Measurements from ENCODE around the gene MPHOSPH10.
A peak's percentile ranks its signal among the peaks of the same experiment; 100 is the strongest.
"Not testable (repeated sequence)": the region's sequence is repeated elsewhere in the genome, so short reads cannot be mapped to it uniquely, and the experiment has no call there.

The MPHOSPH10 gene

DNA sequence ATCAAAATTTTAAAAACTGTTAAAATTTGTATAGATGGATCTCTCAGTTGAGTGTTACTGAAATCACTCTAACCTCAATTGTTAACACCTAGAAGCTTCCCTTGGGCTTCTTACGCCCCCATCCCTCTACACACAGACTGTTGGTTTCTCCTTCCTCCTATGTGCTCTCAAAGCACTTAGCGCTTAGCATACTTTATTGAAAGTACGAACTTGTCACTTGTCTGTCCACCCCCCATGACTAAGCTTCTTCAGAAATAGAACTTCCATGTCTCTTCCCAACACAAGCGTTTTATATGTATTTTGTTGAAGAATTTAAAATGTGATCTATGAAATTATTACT, 441 bp downstream of the MPHOSPH10 start:
- Histone ChIP-seq H3K27me3 (ENCODE audit: control insufficient read depth in 3 of 3, insufficient read depth in 3 of 3, low read depth in 1 of 3, low read length in 3 of 3) (no peaks in the 10 kb centered on the region), H4K91ac (ENCODE audit: low read depth, low read length, poor library complexity) (no peak overlapping the region), H3K79me1 (ENCODE audit: low read depth, low read length) (peaks cover 4% of the 10 kb centered on the region), H2BK5ac (ENCODE audit: low read length) (no peak overlapping the region), H2AK5ac (ENCODE audit: low read depth, low read length) (no peak overlapping the region), H2BK15ac (ENCODE audit: low read length) (no peak overlapping the region), H3K36me3 (replicated peaks in 1 of 2; ENCODE audit: control insufficient read depth in 2 of 2, insufficient read depth in 2 of 2, low read length in 2 of 2) (peaks cover 7 to 35% of the 10 kb centered on the region in 2 donors), H3K4me3 (ENCODE audit: low read length in 2 of 2) (peak overlapping the region; percentile 81 to 96), H3K18ac (ENCODE audit: low read length) (no peak overlapping the region), H2BK12ac (ENCODE audit: low read length) (no peak overlapping the region), H3K14ac (ENCODE audit: low read length) (no peak overlapping the region), H2AFZ (ENCODE audit: low read length) (peak overlapping the region; percentile 96), H3K4me1 (ENCODE audit: control insufficient read depth in 2 of 2, insufficient read depth in 1 of 2, low read depth in 1 of 2, low read length in 2 of 2) (peaks cover 2 to 11% of the 10 kb centered on the region in 2 donors), H2BK120ac (ENCODE audit: low read depth, low read length) (no peak overlapping the region), H3K4me2 (ENCODE audit: insufficient read depth, low read length, poor library complexity, severe bottlenecking) (peak overlapping the region; percentile 38), H3K4ac (ENCODE audit: low read length) (no peak overlapping the region), H3K27ac (replicated peaks; ENCODE audit: low read length) (no peak overlapping the region), H3K9me3 (replicated peaks in 1 of 2; ENCODE audit: control insufficient read depth in 2 of 2, insufficient read depth in 1 of 2, low read depth in 1 of 2, low read length in 2 of 2) (no peaks in the 10 kb centered on the region), H3K9ac (ENCODE audit: low read depth, low read length, poor library complexity) (no peak overlapping the region), H3K23ac (ENCODE audit: low read depth, low read length, poor library complexity) (no peak overlapping the region), H4K8ac (ENCODE audit: low read depth, low read length) (no peak overlapping the region)
- WGBS, 2 donors (ENCODE audit: extremely low coverage in 2 of 2, insufficient read length in 2 of 2, insufficient replicate concordance in 1 of 2), result no CpG with 5 or more reads among the region's 4 CpGs
- DNase-seq (ENCODE audit: low spot score), result peak; percentile 2

DNA sequence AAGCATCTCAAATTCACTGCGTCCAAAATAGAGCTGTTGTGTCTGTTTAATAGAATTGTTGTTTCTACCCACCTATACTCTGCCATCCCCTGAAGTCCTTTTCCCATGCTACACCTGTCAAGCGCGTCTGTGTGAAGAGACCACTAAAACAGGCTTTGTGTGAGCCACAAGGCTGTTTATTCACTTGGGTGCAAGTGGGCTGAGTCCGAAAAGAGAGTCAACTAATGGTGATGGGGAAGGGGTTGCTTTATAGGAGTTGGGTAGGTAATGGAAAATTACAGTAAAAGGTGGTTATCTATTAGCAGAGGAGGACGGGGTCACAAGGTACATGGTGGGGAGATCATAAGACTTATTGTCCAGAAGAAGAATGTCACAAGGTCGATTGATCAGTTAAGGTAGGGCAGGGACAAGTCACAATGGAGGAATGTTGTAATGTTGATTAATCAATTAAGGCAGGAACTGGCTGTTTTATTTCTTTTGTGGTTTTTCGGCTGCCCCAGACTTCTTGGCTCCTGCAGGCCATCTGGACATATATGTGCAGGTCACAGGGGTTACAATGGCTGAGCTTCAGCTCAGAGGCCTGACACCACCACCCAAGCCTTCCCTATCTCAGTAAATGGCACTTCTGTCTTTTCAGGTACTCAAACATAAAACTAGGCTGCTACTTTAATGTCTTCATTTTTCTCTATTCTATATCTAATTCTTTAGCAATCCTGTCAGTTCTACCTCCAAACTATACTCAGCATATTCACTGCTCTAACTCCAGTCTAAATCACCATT, 1.1 kb downstream of the MPHOSPH10 start:
- H3K79me1 ChIP-seq (ENCODE audit: low read depth, low read length); H3K18ac ChIP-seq (ENCODE audit: low read length); H3K4ac ChIP-seq (ENCODE audit: low read length); H2BK120ac ChIP-seq (ENCODE audit: low read depth, low read length); H2AFZ ChIP-seq (ENCODE audit: low read length); H4K91ac ChIP-seq (ENCODE audit: low read depth, low read length, poor library complexity); DNase-seq (ENCODE audit: low spot score); H2BK15ac ChIP-seq (ENCODE audit: low read length); H3K27ac ChIP-seq (replicated peaks; ENCODE audit: low read length); H2BK5ac ChIP-seq (ENCODE audit: low read length); H3K27me3 ChIP-seq (ENCODE audit: control insufficient read depth in 3 of 3, insufficient read depth in 3 of 3, low read depth in 1 of 3, low read length in 3 of 3); H2AK5ac ChIP-seq (ENCODE audit: low read depth, low read length); H3K9me3 ChIP-seq (replicated peaks in 1 of 2; ENCODE audit: control insufficient read depth in 2 of 2, insufficient read depth in 1 of 2, low read depth in 1 of 2, low read length in 2 of 2); H3K23ac ChIP-seq (ENCODE audit: low read depth, low read length, poor library complexity); H2BK12ac ChIP-seq (ENCODE audit: low read length); H3K14ac ChIP-seq (ENCODE audit: low read length); H4K8ac ChIP-seq (ENCODE audit: low read depth, low read length): not testable (repeated sequence)
- Histone ChIP-seq H3K4me3 (ENCODE audit: low read length in 2 of 2) (peak overlapping the region in 1 of 2 donors; percentile 81), H3K4me2 (ENCODE audit: insufficient read depth, low read length, poor library complexity, severe bottlenecking) (peak overlapping the region; percentile 38), H3K9ac (ENCODE audit: low read depth, low read length, poor library complexity) (peak overlapping the region; percentile 12), H3K36me3 (replicated peaks in 1 of 2; ENCODE audit: control insufficient read depth in 2 of 2, insufficient read depth in 2 of 2, low read length in 2 of 2) (peaks cover 10 to 42% of the 10 kb centered on the region in 2 donors), H3K4me1 (ENCODE audit: control insufficient read depth in 2 of 2, insufficient read depth in 1 of 2, low read depth in 1 of 2, low read length in 2 of 2) (peaks cover 2 to 11% of the 10 kb centered on the region in 2 donors)
- no CpG with 5 or more reads among the region's 7 CpGs for WGBS, 2 donors (ENCODE audit: extremely low coverage in 2 of 2, insufficient read length in 2 of 2, insufficient replicate concordance in 1 of 2)

DNA sequence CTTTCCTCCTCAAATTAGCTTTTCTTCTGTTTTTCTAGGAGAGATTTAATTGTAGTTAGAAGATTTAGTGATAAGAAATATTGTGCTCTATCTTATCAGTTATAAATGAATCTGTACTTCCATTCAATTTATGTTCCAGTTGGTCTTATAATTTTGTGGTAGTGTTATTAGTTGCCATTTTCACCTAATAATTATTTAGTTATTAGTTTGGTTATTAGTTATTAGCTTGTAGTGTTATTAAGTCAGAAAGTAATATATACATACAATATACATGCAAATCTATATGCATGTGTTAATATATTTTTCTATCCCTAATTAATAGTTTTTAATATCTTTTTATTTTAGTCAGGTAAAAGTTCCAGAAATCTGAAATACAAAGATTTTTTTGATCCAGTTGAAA, 3.2 kb downstream of the MPHOSPH10 start:
- peaks cover 2% of the 10 kb centered on the region for H3K79me1 ChIP-seq (ENCODE audit: low read depth, low read length)
- DNase-seq (ENCODE audit: low spot score), result no peak

DNA sequence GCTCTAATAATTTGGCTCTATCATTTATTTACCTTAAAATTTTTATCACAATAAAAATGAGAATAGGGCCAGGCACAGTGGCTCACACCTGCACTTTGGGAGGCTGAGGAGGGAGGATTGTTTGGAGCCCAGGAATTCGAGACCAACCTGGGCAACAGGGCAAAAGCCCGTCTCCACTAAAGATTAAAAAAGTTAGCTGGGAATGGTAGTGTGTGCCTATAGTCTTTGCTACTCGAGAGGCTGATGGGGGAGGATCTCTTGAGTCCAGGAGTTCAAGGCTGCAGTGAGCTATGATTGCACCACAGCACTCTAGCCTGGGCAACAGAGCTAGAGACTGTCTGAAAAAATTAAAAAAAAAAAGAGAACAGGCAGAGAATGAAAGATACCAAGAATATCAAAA, 5.7 kb downstream of the MPHOSPH10 start:
- no peaks in the 10 kb centered on the region for H3K9me3 ChIP-seq (replicated peaks in 1 of 2; ENCODE audit: control insufficient read depth in 2 of 2, insufficient read depth in 1 of 2, low read depth in 1 of 2, low read length in 2 of 2)
- no peak overlapping the region for H3K23ac ChIP-seq (ENCODE audit: low read depth, low read length, poor library complexity)
- H2BK5ac ChIP-seq (ENCODE audit: low read length), result no peak overlapping the region
- H2AFZ ChIP-seq (ENCODE audit: low read length), result no peak overlapping the region
- H3K4me2 ChIP-seq (ENCODE audit: insufficient read depth, low read length, poor library complexity, severe bottlenecking), result no peak overlapping the region
- H2BK15ac ChIP-seq (ENCODE audit: low read length), result no peak overlapping the region
- no peak overlapping the region for H2AK5ac ChIP-seq (ENCODE audit: low read depth, low read length)
- no peak overlapping the region for H4K8ac ChIP-seq (ENCODE audit: low read depth, low read length)
- peaks cover 20 to 88% of the 10 kb centered on the region in 2 donors for H3K36me3 ChIP-seq (replicated peaks in 1 of 2; ENCODE audit: control insufficient read depth in 2 of 2, insufficient read depth in 2 of 2, low read length in 2 of 2)
- no peak overlapping the region for H3K18ac ChIP-seq (ENCODE audit: low read length)
- no peak overlapping the region for H3K14ac ChIP-seq (ENCODE audit: low read length)
- no peak overlapping the region for H3K4me3 ChIP-seq (ENCODE audit: low read length in 2 of 2)
- H4K91ac ChIP-seq (ENCODE audit: low read depth, low read length, poor library complexity), result no peak overlapping the region
- WGBS, 2 donors (ENCODE audit: extremely low coverage in 2 of 2, insufficient read length in 2 of 2, insufficient replicate concordance in 1 of 2), result no CpG with 5 or more reads among the region's 3 CpGs
- no peak overlapping the region for H3K27ac ChIP-seq (replicated peaks; ENCODE audit: low read length)
- H3K9ac ChIP-seq (ENCODE audit: low read depth, low read length, poor library complexity), result no peak overlapping the region
- H3K27me3 ChIP-seq (ENCODE audit: control insufficient read depth in 3 of 3, insufficient read depth in 3 of 3, low read depth in 1 of 3, low read length in 3 of 3), result no peaks in the 10 kb centered on the region
- no peak overlapping the region for H2BK120ac ChIP-seq (ENCODE audit: low read depth, low read length)
- no peak overlapping the region for H3K4ac ChIP-seq (ENCODE audit: low read length)
- DNase-seq (ENCODE audit: low spot score), result no peak
- H2BK12ac ChIP-seq (ENCODE audit: low read length), result no peak overlapping the region
- peaks cover 2 to 6% of the 10 kb centered on the region in 2 donors for H3K4me1 ChIP-seq (ENCODE audit: control insufficient read depth in 2 of 2, insufficient read depth in 1 of 2, low read depth in 1 of 2, low read length in 2 of 2)
- H3K79me1 ChIP-seq (ENCODE audit: low read depth, low read length), result no peaks in the 10 kb centered on the region

More for the DNA sequence above, 3.2 kb downstream of the MPHOSPH10 start:
- Histone ChIP-seq H3K4me1 (ENCODE audit: control insufficient read depth in 2 of 2, insufficient read depth in 1 of 2, low read depth in 1 of 2, low read length in 2 of 2) (peaks cover 2 to 11% of the 10 kb centered on the region in 2 donors), H2BK5ac (ENCODE audit: low read length) (no peak overlapping the region), H2AK5ac (ENCODE audit: low read depth, low read length) (no peak overlapping the region), H3K4me3 (ENCODE audit: low read length in 2 of 2) (no peak overlapping the region), H3K18ac (ENCODE audit: low read length) (no peak overlapping the region), H3K23ac (ENCODE audit: low read depth, low read length, poor library complexity) (no peak overlapping the region), H3K36me3 (replicated peaks in 1 of 2; ENCODE audit: control insufficient read depth in 2 of 2, insufficient read depth in 2 of 2, low read length in 2 of 2) (peaks cover 10 to 62% of the 10 kb centered on the region in 2 donors), H2BK120ac (ENCODE audit: low read depth, low read length) (no peak overlapping the region), H4K91ac (ENCODE audit: low read depth, low read length, poor library complexity) (no peak overlapping the region), H3K14ac (ENCODE audit: low read length) (no peak overlapping the region), H4K8ac (ENCODE audit: low read depth, low read length) (no peak overlapping the region), H2AFZ (ENCODE audit: low read length) (no peak overlapping the region), H3K27ac (replicated peaks; ENCODE audit: low read length) (no peak overlapping the region), H3K4me2 (ENCODE audit: insufficient read depth, low read length, poor library complexity, severe bottlenecking) (no peak overlapping the region), H3K27me3 (ENCODE audit: control insufficient read depth in 3 of 3, insufficient read depth in 3 of 3, low read depth in 1 of 3, low read length in 3 of 3) (no peaks in the 10 kb centered on the region), H2BK15ac (ENCODE audit: low read length) (no peak overlapping the region), H3K9me3 (replicated peaks in 1 of 2; ENCODE audit: control insufficient read depth in 2 of 2, insufficient read depth in 1 of 2, low read depth in 1 of 2, low read length in 2 of 2) (no peaks in the 10 kb centered on the region), H2BK12ac (ENCODE audit: low read length) (no peak overlapping the region), H3K4ac (ENCODE audit: low read length) (no peak overlapping the region), H3K9ac (ENCODE audit: low read depth, low read length, poor library complexity) (no peak overlapping the region)

All from neuronal stem cell (in vitro differentiated cells).